Gastroesophageal sphincter (tissue), 3 donors: ENCODE results near the gene PGLYRP4.

Experiments
- POLR2A ChIP-seq, 2 donors: fragments of 450-650 bp; IDR thresholded peaks; one replicate each; pipeline ENCODE4 v1.6.1; 2017; ENCODE audit warnings: antibody characterized with exemption in 2 of 2, mild to moderate bottlenecking in 2 of 2, moderate library complexity in 1 of 2
- TF ChIP-seq, protein P1 (sequence below), 4 experiments: fragments of 200-600 bp in 2 of 4; fragments of 450-650 bp in 2 of 4; sonication (generic) in 1 of 4; IDR thresholded peaks; one replicate each; pipeline ENCODE4 v1.5.1; 2017 to 2019; ENCODE audit warnings: antibody characterized with exemption in 4 of 4, mild to moderate bottlenecking in 2 of 4, moderate library complexity in 2 of 4

DNA sequence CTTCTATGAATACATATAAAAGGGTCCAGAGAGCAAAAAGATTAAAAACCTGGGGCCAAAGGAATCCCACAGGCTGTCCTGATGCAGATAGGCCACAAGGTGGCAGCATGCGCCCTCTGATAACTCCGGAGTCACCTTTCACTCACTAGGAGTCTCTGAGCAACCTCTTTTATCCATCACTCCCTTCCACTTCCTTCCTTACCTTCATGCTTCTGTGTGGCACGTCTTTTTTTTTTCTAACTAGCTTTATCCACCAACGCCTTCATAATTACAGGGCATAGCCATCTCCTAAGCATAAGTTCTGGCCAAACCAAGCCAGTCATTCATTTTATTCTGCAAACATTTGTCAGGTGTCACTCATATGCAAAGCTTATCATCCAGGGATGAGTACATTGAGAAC, 3.9 kb upstream of the PGLYRP4 start:
- TF ChIP-seq, protein P1, sequence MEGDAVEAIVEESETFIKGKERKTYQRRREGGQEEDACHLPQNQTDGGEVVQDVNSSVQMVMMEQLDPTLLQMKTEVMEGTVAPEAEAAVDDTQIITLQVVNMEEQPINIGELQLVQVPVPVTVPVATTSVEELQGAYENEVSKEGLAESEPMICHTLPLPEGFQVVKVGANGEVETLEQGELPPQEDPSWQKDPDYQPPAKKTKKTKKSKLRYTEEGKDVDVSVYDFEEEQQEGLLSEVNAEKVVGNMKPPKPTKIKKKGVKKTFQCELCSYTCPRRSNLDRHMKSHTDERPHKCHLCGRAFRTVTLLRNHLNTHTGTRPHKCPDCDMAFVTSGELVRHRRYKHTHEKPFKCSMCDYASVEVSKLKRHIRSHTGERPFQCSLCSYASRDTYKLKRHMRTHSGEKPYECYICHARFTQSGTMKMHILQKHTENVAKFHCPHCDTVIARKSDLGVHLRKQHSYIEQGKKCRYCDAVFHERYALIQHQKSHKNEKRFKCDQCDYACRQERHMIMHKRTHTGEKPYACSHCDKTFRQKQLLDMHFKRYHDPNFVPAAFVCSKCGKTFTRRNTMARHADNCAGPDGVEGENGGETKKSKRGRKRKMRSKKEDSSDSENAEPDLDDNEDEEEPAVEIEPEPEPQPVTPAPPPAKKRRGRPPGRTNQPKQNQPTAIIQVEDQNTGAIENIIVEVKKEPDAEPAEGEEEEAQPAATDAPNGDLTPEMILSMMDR (IDR thresholded peaks at IDR 0.05) = peak in 3 of 4 experiments; percentile 85 to 89 (median 89)
- TF ChIP-seq POLR2A (IDR thresholded peaks at IDR 0.05) = no peak
